ENCODE results near the gene WHRN.

WHRN gene

GRCh38 chr9:114395768-114396167 lies 109.5 kb downstream of the WHRN start:
- DNase-seq: no peak

GRCh38 chr9:114395334-114395617 lies 110.0 kb downstream of the WHRN start:
- no peak for DNase-seq

DNA sequence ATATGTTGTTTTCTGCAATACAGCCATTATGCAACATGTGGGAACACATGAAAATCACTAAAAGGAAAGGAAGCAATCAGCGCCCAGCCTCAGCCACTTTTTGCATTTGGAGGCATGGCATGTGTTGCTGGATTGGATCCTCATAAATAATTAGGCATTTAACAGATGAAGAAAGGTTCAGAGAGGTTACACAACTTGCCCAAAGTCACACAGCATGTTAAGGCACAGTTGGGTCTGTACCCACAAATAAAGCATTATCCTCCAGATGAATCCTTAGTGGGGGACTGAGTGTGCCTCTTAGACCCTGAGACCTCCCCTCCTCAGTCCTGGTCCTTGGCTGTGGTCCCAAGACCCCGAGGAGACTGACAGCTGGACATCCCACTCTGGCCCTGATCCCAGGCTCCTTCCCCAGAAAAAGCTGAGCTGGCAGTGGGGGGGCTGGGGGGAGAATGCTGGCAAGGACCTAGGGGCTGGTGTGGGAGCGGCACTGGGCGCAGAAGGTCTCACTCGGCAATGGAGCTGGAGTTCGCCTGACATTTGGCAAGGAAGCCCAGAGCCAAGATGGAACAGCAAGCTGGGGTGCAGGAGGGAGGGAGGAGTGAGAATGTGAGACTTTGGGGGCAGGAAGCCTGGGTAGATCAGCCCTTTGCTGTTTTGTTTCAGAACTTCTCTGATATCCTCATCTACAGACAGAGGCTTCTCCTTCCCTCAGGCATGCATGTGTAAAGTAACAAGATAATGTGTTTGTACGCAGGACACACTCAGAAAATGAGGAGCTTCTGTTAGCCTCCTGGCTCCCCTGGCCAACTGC lies 110.5 kb downstream of the WHRN start:
- DNase-seq: peak; percentile 63

DNA sequence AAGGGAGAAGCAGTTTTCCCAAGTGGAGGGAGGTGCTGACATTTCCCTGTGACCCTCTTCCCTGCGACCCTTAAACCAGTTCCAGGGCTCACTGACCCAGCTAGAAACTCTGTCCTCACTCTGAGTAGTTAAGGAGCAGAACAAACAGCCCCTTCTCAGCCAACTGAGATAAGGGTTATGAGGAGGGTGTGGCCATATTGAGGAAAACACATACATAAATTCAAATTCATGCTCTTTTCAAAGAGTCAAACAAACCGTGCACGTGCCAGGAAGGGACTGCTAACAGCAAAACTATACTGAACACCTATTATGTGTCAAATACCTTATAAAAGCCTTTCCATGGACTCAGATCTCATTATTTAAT lies 112.5 kb downstream of the WHRN start:
- no peak for DNase-seq

DNA sequence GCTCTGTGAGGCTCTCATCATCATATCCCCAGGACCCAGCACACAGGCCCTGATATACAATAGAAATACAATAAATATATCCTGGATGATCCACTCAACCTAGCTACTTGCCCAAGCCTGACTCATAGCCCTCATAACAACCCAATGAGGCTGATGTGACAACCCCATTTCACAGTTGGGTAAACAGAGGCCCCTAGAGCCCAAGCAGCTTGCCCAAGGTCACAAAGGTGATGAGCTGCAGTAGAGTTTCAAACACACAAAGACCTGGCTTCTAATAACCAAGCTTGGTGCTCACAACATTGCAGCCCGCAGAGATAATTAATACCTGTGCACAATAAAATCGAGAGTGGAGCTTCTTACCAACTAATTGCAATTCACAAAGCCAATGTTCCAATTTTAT lies 114.3 kb downstream of the WHRN start:
- DNase-seq: no peak

DNA sequence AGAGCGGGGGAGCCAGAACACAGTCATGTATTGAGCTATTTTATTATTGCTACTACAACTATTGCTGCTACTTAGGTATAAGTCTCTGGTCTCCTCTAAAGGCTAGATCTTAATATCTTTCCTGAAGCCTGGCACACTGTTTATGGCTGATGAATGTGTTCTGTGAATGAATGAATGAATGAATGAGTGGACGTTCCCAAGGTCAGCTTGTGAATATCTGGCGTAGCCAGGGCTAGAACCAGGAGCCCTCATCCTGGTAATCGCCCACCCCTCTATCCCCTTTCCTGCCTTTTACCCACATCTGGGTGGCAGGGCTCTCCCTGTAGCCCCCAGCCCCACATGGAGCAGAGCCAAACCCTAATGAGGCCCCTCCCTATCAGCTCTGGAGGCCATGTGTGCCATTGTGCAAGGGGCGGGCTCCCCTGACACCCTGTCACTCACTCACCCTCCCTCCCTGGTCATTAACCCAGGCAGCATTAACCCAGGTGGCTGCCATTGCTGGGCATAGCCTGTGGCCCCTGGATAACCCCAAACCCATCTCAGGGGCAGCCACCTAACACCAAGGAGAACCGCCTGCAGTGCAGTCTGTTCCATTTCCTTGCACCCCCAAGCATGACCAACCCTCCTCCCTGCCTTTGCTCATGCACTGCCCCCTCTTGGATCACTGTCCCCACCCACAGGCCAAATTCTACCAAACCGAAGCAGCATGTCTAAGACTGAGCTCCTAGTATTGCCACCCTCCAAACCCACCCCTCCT lies 115.5 kb downstream of the WHRN start:
- no peak for DNase-seq

DNA sequence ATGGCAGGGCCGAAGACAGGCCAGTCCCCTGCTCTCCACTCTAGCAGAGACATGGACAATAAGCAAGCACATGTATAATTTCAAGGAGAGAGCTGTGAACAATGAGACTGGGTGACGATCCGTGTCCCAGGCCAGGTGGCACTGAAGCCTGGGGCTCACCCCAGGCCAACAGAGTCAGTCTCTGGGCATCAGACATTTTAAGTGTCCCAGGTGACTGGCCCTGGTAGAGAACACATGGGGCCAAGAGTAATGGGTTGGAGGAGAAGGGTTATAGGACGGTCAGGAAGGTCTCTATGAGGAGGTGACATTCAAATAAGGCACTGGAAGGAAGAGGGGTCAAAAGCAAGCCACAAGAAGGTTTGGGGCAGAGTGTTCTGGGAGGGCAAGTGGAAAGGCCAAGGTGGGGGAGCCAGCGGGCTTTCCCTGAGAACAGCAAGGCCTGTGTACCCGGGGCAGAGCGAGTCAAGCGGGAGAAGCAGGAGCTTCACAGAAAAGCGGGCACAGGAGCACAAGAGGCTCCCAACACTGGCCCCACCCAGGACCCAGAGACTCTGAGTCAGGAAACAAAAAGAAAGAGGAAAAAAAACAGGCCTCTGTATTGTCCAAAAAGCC lies 116.4 kb downstream of the WHRN start:
- DNase-seq: no peak

DNA sequence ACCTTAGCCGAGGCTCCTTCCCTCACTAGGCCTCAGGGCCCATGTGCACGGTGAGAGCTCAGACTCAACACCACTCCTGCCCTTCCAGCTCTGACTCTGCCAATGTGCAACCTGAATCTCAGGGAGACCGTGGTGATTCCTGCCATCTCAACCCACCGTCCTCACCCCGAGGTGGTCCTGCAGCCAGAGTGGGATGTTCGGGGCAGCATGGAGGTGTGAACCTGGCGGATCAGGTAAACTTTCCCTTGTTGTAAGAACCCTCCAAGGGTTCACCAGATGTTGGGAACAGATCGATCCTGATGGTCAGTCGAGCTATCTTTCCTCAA lies 117.0 kb downstream of the WHRN start:
- DNase-seq: no peak

DNA sequence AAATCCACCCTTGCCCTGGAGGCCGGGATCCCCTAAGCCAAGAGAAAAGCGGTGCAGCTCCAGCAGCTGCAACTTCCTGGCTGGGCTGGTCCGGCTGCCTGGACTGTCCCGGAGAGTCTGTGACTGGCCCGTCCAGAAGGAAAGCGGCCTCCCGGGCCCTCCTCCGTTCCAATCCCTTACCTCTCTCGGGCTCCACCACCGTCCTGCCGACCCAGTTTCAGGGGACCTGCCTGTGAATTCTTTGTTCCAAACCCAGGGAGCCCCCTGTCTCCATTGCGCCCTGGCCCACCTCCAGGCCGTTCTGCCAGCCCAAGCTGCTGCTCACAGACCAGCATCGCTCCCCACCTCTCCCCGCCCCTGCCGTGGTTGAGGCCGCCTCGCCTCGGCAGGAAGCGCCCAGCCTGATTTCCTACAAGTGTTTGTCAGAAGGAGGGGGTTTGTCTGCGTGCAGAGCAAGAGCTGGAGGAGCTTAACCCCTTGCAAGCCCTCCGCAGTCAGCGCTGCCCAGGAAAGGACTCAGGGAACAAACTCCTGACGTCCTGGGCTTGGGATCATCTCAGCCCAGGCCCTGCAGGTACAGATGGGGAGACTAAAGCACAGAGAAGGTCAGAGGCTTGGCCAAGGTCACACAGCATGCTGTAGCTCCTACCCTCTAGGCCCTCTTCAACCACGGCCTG lies 117.5 kb downstream of the WHRN start, which contains the start of gene AKNA:
Gene AKNA, minus strand, starts transcription at position 303 of the 677 bp plus-strand sequence. CDS start 6,649 bp downstream, outside the sequence.
- DNase-seq: peak; percentile 93

GRCh38 chr9:114386886-114387679 lies 118.2 kb downstream of the WHRN start:
- peak; percentile 66 for DNase-seq

DNA sequence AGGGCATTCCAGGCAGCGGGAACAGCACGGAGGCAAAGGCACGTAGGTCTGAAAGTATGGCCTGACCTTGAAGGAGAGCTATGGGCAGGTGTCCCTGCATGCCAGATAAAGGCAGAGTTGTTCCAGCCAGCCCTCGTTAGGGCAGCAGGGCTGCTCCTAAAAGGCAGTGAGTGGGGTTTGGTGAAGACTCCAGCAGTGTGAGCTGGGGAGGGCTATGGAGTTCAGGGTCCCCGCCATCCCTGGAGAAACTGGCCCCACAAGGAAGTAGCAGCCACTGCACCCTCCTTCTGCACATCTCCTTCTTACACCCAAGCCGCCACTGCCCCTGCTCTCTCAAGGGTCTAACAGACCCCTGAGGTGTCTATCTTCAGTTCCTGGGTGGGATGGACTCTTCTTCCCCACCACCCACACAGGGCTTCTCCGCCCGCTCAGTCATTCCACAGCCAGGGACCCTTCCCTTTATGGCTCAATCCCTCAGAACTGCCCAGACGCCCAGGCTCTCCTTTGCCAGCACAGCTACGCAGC lies 118.8 kb downstream of the WHRN start:
- DNase-seq: no peak

- DNase-seq: no peak
Observed at GRCh38 chr9:114385397-114386181, 119.7 kb downstream of the WHRN start.

DNA sequence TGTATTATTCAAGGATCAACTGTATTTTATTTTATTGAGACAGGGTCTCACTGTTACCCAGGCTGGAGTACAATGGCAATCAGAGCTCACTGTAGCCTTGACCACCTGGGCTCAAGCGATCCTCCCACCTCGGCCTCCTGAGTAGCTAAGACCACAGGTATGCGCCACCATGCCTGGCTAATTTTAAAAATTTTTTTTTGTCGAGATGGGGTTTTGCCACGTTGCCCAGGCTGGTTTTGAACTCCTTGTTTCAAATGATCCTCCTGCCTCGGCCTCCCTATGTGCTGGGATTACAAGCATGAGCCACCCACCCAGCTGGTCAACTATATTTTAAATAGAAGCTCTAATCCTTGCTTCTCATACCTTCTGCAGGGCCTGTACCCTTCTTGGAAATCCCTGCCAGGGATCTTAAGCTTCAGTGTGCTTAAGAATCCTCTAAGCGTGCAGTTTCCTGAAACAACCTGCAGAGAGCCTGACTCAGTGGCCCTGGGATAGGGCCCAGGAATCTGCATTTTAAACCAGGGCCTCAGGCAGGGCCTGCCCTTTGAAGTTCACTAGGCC lies 120.4 kb downstream of the WHRN start:
- DNase-seq: no peak

DNA sequence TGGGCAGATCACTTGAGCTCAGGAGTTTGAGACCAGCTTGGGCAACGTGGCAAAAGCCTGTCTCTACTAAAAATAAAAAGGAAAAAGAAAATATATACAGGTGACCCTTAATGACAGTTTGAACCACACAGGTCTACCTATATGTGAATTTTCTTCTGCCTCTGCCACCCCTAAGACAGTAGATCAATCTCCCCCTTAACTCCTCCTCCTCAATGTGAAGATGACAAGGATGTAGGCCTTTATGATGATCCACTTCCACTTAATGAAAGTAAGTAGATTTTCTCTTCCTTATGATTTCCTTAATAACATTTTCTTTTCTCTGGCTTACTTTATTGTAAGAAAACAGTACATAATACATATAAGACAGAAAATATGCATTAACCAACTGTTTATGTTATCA lies 120.9 kb downstream of the WHRN start:
- DNase-seq: no peak

DNA sequence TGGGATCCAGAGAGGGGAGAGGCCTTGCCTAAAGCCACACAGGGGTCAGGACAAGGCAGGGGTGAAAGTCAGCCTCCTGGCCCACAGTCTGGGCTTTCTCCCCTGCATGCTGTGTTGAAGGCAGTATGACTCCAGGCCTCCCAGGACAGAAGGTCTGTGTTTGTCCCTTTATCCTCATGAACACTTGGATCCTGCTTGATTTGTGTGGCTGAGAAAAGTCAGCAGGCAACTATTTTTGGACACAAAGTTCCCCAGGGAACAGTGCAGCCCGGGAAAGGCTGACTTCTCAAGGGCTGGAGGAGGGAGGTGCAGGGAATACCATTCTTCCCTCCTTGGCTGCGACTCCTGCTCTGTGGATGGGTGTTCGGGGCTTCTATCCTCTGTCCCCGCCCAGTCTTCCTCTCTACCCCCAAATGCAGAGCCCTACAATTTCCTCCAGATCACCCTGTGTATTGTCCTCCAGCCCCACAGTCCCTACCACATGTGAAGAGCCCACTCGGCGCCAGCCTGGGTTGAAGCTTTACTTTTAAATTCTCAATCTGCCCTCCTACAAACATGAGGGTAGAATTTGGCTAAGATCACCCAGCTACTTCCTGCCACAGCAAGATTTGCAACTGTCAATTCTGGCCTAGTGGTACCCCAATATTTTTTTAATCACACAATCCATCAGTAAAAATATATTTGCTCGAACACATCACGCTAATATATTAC lies 121.6 kb downstream of the WHRN start:
- peak; percentile 62 for DNase-seq

- DNase-seq: no peak
Observed at GRCh38 chr9:114382699-114383520, 122.4 kb downstream of the WHRN start.

DNA sequence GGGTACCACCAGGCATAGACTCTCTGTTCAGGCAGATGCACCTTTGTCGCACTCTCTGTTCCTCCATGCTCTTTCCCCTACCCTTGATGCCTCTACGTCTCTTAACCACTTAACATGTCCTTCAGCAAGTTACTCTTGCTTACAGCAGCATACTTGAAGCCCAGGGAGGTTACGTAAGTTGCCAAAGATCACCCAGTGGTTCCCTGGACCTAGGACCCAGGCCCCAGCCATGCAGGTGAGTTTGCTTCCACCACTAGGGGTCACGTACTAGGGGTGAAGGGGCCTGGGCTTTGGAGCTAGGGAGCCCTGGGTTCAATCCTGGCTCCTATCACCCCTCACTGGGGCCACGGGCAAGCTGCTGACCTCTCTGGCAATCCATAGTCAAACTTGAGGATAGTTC lies 126.4 kb downstream of the WHRN start:
- no peak for DNase-seq

DNA sequence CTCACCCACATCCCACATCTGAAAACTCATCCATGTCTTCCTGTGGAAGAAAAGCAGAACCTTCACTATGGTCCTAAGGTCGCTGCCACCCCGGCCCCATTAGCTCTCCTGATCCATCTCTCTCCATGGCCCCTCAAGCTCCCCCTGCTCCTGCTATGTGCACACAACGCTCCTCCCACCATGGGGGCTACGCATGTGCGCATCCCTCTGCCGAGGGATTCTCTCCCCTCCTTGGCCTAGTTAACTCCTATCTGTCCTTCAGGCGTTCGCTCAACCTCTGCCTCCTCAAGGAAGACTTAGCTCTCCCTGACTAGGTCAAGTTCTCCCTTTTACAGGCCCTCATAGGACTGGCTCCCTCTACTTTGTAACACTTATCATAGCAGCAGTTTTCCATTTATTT lies 127.3 kb downstream of the WHRN start:
- no peak for DNase-seq

DNA sequence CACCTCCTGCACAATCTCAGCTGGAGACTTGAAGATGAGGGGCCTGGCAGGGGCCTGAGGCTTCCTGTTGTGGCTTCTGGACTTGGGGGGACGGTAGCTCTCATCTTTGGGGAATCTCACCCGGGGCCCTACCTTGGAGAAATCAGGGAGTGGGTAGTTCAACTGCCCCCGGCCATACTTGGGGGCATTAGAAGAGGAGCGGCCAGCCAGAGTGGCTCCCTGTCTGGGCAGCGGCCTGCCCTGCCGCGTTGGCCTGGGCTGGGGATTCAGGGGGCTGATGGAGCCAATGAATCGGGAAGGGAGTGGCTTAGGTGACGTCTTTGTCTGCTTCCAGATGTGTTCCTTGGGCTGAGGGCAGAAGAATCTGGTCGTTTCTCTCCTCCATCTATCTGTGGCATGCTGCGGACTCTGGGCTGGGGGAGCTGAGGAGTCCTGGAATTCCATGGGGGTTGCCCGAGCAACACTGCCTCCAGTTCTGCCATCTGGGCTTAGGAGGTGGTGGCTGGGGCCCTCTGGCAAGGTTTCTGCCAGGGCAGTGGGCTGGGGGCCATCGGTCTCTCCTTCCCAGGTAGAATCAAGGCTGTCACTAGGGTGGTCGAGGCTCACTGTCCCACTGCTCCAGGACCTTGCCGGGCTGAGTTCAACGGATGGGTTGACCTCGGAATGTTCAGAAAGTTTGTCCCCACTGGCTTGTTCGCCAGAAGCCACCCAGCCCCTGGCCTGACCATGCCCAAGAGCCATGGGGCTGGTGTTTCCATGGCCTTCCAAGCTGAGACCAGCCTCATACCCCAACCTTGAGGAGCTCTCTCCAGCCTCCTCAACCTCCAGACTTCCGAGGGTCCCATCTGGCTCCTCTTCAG lies 128.5 kb downstream of the WHRN start:
- DNase-seq: no peak
